IMR-90 (cell line): Measurements from ENCODE around the gene RALGAPA1. TPM values are rescaled to one million over a fixed set of nuclear protein-coding genes. Genes with fewer than 3 reads are reported as not detected.

Experiments
- ATAC-seq: fragments of 200-7000 bp; cut with Tn5 transposase; 2 replicates; pipeline ENCODE4 v1.9.1; 2020; ENCODE audit warnings: low read depth, mild to moderate bottlenecking, moderate library complexity
- BruUV-seq: library from RNA; stranded (reverse); fragments of 400-500 nt; replicated peaks from 2 replicates; lab custom pipeline; 2021; lab: Mats Ljungman, UMichigan
- CTCF ChIA-PET: fragments of 300-600 bp; formaldehyde crosslinking; extraction: SDS; loops from one replicate; lab custom pipeline; 2021; ENCODE audit warnings: antibody characterized with exemption; lab: Yijun Ruan, JAX
- POLR2A ChIA-PET: fragments of 300-600 bp; sonication (Branson Sonifier 250); formaldehyde crosslinking; loops from one replicate; lab custom pipeline; 2022; ENCODE audit warnings: antibody characterized with exemption; ENCODE audit not compliant: unreplicated experiment; lab: Charles Lee
- DNase-seq: peaks from one replicate; pipeline ENCODE4 v3.0.0; 2013
- H2AFZ ChIP-seq: replicated peaks from 2 replicates; pipeline ENCODE3; 2013; ENCODE audit warnings: low read length, mild to moderate bottlenecking; ENCODE audit not compliant: poor library complexity
- H2AK5ac ChIP-seq: 2 replicates; pipeline ENCODE4 v1.6.1; 2013; ENCODE audit warnings: low read depth, low read length, inconsistent platforms
- H2AK9ac ChIP-seq: replicated peaks from 2 replicates; pipeline ENCODE3; 2013; ENCODE audit warnings: mild to moderate bottlenecking, low read depth, low read length, moderate library complexity; ENCODE audit not compliant: poor library complexity
- H2BK120ac ChIP-seq: 2 replicates; pipeline ENCODE4 v1.6.1; 2013; ENCODE audit warnings: low read depth, low read length, inconsistent platforms
- H2BK15ac ChIP-seq: 3 replicates; pipeline ENCODE4 v1.6.1; 2013; ENCODE audit warnings: low read depth, low read length, inconsistent platforms
- H2BK20ac ChIP-seq: 2 replicates; pipeline ENCODE4 v1.6.1; 2013; ENCODE audit warnings: low read depth, mild to moderate bottlenecking, inconsistent platforms, low read length, moderate library complexity
- H2BK5ac ChIP-seq: 2 replicates; pipeline ENCODE4 v1.6.1; 2013; ENCODE audit warnings: mild to moderate bottlenecking, low read depth, low read length, inconsistent platforms; ENCODE audit not compliant: poor library complexity, severe bottlenecking
- H3K14ac ChIP-seq: replicated peaks from 2 replicates; pipeline ENCODE4 v1.6.1; 2013; ENCODE audit warnings: low read depth, low read length, inconsistent platforms
- H3K18ac ChIP-seq: 2 replicates; pipeline ENCODE4 v1.6.1; 2013; ENCODE audit warnings: low read depth, low read length, control low read depth
- H3K23ac ChIP-seq: 2 replicates; pipeline ENCODE4 v1.6.1; 2013; ENCODE audit warnings: low read depth, low read length, inconsistent platforms
- H3K27ac ChIP-seq: 2 replicates; pipeline ENCODE4 v1.5.1; 2013; ENCODE audit warnings: mild to moderate bottlenecking, control low read depth, low read length; ENCODE audit not compliant: insufficient read depth
- H3K27me3 ChIP-seq: 2 replicates; pipeline ENCODE4 v1.6.1; 2013; ENCODE audit warnings: low read length; ENCODE audit not compliant: control insufficient read depth, insufficient read depth
- H3K36me3 ChIP-seq: 2 replicates; pipeline ENCODE4 v1.6.1; 2013; ENCODE audit warnings: low read length, mixed read lengths; ENCODE audit not compliant: control insufficient read depth, insufficient read depth
- H3K4ac ChIP-seq: 2 replicates; pipeline ENCODE4 v1.6.1; 2013; ENCODE audit warnings: low read depth, low read length, inconsistent platforms
- H3K4me1 ChIP-seq: 2 replicates; pipeline ENCODE4 v1.6.1; 2013; ENCODE audit warnings: low read length, mixed read lengths; ENCODE audit not compliant: control insufficient read depth, insufficient read depth
- H3K4me2 ChIP-seq: 2 replicates; pipeline ENCODE4 v1.6.1; 2013; ENCODE audit warnings: low read depth, mild to moderate bottlenecking, control low read depth, low read length, moderate library complexity
- H3K4me3 ChIP-seq: 2 replicates; pipeline ENCODE4 v1.5.1; 2013; ENCODE audit warnings: low read depth, mild to moderate bottlenecking, control low read depth, low read length, moderate library complexity; ENCODE audit not compliant: insufficient read depth
- H3K56ac ChIP-seq: 2 replicates; pipeline ENCODE4 v1.6.1; 2013; ENCODE audit warnings: low read length, inconsistent platforms; ENCODE audit not compliant: insufficient read depth; ENCODE audit errors: extremely low read depth
- H3K79me1 ChIP-seq, 2 experiments: 2 replicates each; pipeline ENCODE4 v1.6.1; 2013; ENCODE audit warnings: low read length in 2 of 2, inconsistent platforms in 1 of 2, low read depth in 1 of 2
- H3K9ac ChIP-seq: 2 replicates; pipeline ENCODE4 v1.6.1; 2013; ENCODE audit warnings: low read depth, low read length, control low read depth
- H3K9me1 ChIP-seq: 2 replicates; pipeline ENCODE4 v1.6.1; 2013; ENCODE audit warnings: low read length, inconsistent platforms; ENCODE audit not compliant: insufficient read depth
- H3K9me3 ChIP-seq: 2 replicates; pipeline ENCODE4 v1.6.1; 2013; ENCODE audit warnings: low read length; ENCODE audit not compliant: control insufficient read depth, insufficient read depth
- H4K20me1 ChIP-seq: 2 replicates; pipeline ENCODE4 v1.6.1; 2013; ENCODE audit warnings: low read length, inconsistent platforms; ENCODE audit not compliant: insufficient read depth
- H4K5ac ChIP-seq: 2 replicates; pipeline ENCODE4 v1.6.1; 2013; ENCODE audit warnings: mild to moderate bottlenecking, low read depth, low read length, control low read depth
- H4K8ac ChIP-seq, 2 experiments: 2 replicates each; pipeline ENCODE4 v1.6.1; 2013; ENCODE audit warnings: low read depth in 2 of 2, low read length in 2 of 2, control low read depth in 1 of 2, inconsistent platforms in 1 of 2
- H4K91ac ChIP-seq: 2 replicates; pipeline ENCODE4 v1.6.1; 2013; ENCODE audit warnings: low read depth, low read length, inconsistent platforms; ENCODE audit not compliant: insufficient read depth
- MAZ ChIP-seq: IDR thresholded peaks from 2 replicates; pipeline ENCODE4 v1.6.1; 2012; ENCODE audit warnings: low read depth, mild to moderate bottlenecking, low read length, improper control_type of control experiment, moderate library complexity, borderline replicate concordance
- WGBS, 2 experiments: methylation state at CpG; one replicate each; pipeline versions ENCODE4 v1.1.5 to v1.1.7; 2013; ENCODE audit warnings: missing lambda C conversion rate in 2 of 2; ENCODE audit not compliant: insufficient read length in 1 of 2; ENCODE audit errors: extremely low coverage in 2 of 2; 5-methylcytosine and 5-hydroxymethylcytosine counted together
- dilution Hi-C: fragments of 300-500 bp; cut with HindIII; formaldehyde crosslinking; loops from one replicate; pipeline ENCODE4 v1.14.3; 2018; ENCODE audit warnings: low sequenced_read_pairs; ENCODE audit not compliant: unreplicated experiment
- in situ Hi-C: fragments of 300-500 bp; cut with MboI; formaldehyde crosslinking; loops from 3 replicates; pipeline ENCODE4 v1.14.3; 2019; ENCODE audit warnings: low sequenced_read_pairs, inconsistent platforms, mixed read lengths
- intact Hi-C: fragments of 100-400 bp; cut with micrococcal nuclease; formaldehyde crosslinking; loops from 2 replicates; pipeline ENCODE4 v1.10.0; 2022
- polyA plus RNA-seq, 3 experiments: library from polyadenylated mRNA; depleted of rRNA; stranded (reverse); fragments of >200 nt; gene quantifications; 2 replicates each; pipeline ENCODE4 v1.2.3, GENCODE V29; 2012; ENCODE audit warnings: low replicate concordance in 1 of 3
- total RNA-seq: library from RNA; depleted of rRNA; stranded (reverse); fragments of >200 nt; gene quantifications from 2 replicates; pipeline ENCODE4 v1.2.3, GENCODE V29; 2012

The RALGAPA1 gene
- total and polyA plus RNA-seq, 2 of the 4 experiments (the other 2 are of a cell fraction): 5.1 to 25.6 TPM

DNA sequence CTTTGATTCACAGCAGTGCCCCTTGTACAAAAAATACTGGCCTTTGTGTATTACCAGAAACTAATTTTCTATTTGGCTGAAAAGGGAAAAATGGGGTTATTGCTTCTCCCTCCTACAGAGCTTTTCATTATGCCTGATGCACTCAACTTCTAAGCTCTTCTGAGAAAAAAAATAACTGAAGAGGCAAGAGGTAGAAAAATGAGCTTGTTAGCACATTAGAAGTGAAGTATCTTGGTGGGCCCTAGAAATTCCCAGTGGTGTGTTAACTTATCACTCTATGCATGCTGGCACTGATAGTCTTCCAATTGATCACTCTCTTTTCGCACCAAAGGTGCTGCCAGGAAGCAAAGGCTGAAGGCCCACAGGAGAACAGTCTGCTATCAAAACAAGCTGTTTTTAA is 258.0 kb downstream of the RALGAPA1 start:
- no peak overlapping the region for H3K9ac ChIP-seq
- no TSS peak for BruUV-seq
- no peaks in the 10 kb centered on the region for H3K4me1 ChIP-seq
- H3K27me3 ChIP-seq: no peaks in the 10 kb centered on the region
- no peak overlapping the region for H2BK120ac ChIP-seq
- WGBS, 2 experiments: no CpG with 5 or more reads among the region's 1 CpG
- no peak overlapping the region for H3K4me2 ChIP-seq
- H4K91ac ChIP-seq: no peak overlapping the region
- H4K8ac ChIP-seq: no peak overlapping the region
- H3K4me3 ChIP-seq: no peak overlapping the region
- H4K20me1 ChIP-seq: no peaks in the 10 kb centered on the region
- CTCF ChIA-PET: no interaction called here
- H4K5ac ChIP-seq: no peak overlapping the region
- no peak overlapping the region for H2BK20ac ChIP-seq
- DNase-seq: no peak
- H3K56ac ChIP-seq: no peak overlapping the region
- H3K9me1 ChIP-seq: no peaks in the 10 kb centered on the region
- ATAC-seq: no peak
- H2BK15ac ChIP-seq: no peak overlapping the region
- in situ Hi-C loops: no loop called here
- H2AK5ac ChIP-seq: no peak overlapping the region
- no peak overlapping the region for H3K23ac ChIP-seq
- H2BK5ac ChIP-seq: no peak overlapping the region
- H2AK9ac ChIP-seq: no peak overlapping the region
- POLR2A ChIA-PET: no interaction called here
- H3K14ac ChIP-seq: no peak overlapping the region
- no peak overlapping the region for H3K27ac ChIP-seq
- intact Hi-C loops: no loop called here
- no peaks in the 10 kb centered on the region for H3K36me3 ChIP-seq
- H3K79me1 ChIP-seq: no peaks in the 10 kb centered on the region
- H2AFZ ChIP-seq: no peak overlapping the region
- TF ChIP-seq MAZ: no peak
- H3K4ac ChIP-seq: no peak overlapping the region
- dilution Hi-C loops: no loop called here
- no peaks in the 10 kb centered on the region for H3K9me3 ChIP-seq
- H3K18ac ChIP-seq: no peak overlapping the region
